Prostate gland (tissue), 2 donors: ENCODE measurements around the gene POLD4.

ENCODE experiments used
- CTCF ChIP-seq, 4 experiments: fragments of 200-600 bp in 2 of 4; fragments of 450-650 bp in 2 of 4; sonication (generic) in 2 of 4; IDR thresholded peaks; 1 replicate in 3 of 4; 2 replicates in 1 of 4; pipeline ENCODE4 v1.5.1; 2016 to 2019; ENCODE audit warnings: antibody characterized with exemption in 4 of 4, mild to moderate bottlenecking in 2 of 4, moderate library complexity in 2 of 4
- POLR2A ChIP-seq: fragments of 450-650 bp; IDR thresholded peaks from one replicate; pipeline ENCODE4 v1.6.1; 2016; ENCODE audit warnings: antibody characterized with exemption, mild to moderate bottlenecking
- POLR2AphosphoS5 ChIP-seq: sonication (generic); formaldehyde crosslinking; IDR thresholded peaks from one replicate; pipeline ENCODE4 v1.6.1; 2017; ENCODE audit warnings: antibody characterized with exemption

DNA sequence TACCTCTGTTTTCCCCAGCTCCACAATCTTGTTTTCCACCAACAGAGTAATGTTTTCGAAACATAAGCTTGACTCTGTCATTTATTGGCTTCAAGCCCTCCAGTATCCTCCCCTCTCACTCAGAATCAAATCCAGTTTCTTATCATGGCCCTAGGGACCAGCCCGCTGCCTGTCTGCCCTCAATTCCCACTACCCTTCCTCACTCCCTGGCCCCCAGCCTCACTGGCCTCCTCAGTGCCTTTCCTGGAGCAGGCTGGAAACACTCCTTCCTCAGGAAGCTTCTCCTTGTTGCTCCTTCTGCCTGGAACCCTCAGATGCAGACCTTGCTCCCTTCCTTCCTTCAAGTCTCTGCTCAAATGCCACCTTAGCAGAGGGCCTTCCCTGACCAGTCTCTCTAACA lies 3.9 kb downstream of the POLD4 start:
- TF ChIP-seq CTCF (IDR thresholded peaks at IDR 0.05), result no peak
- TF ChIP-seq POLR2A, result no peak
- no peak for TF ChIP-seq POLR2AphosphoS5
